ENCODE measurements around the gene ENTPD6.

The ENTPD6 gene

DNA sequence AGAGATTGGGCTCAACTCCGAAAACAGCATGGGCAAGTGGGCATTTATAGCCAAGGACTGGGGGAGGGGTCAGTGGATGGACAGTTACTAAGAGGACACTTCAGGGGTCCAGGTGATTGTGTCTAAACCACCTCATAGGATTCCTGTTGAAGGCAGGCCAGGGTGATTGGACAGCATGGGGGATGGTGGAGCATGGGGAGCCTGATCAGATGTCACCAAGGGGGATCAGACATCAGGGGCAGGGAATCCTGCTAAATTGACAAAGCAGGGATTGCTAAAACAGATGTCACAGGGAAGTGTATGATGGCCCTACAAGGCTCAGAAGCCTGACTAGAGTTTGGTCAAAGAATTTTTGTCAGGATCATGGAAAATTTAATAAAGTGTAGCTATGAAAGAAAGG lies 49.9 kb downstream of the ENTPD6 start:
- no peak overlapping the region for H3K4me3 ChIP-seq (ENCODE audit: low read depth, low read length)
- TF ChIP-seq, protein P1, sequence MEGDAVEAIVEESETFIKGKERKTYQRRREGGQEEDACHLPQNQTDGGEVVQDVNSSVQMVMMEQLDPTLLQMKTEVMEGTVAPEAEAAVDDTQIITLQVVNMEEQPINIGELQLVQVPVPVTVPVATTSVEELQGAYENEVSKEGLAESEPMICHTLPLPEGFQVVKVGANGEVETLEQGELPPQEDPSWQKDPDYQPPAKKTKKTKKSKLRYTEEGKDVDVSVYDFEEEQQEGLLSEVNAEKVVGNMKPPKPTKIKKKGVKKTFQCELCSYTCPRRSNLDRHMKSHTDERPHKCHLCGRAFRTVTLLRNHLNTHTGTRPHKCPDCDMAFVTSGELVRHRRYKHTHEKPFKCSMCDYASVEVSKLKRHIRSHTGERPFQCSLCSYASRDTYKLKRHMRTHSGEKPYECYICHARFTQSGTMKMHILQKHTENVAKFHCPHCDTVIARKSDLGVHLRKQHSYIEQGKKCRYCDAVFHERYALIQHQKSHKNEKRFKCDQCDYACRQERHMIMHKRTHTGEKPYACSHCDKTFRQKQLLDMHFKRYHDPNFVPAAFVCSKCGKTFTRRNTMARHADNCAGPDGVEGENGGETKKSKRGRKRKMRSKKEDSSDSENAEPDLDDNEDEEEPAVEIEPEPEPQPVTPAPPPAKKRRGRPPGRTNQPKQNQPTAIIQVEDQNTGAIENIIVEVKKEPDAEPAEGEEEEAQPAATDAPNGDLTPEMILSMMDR (conservative IDR thresholded peaks at IDR 0.05; ENCODE audit: low read depth, low read length): no peak
- no peak for DNase-seq (ENCODE audit: low read depth)

DNA sequence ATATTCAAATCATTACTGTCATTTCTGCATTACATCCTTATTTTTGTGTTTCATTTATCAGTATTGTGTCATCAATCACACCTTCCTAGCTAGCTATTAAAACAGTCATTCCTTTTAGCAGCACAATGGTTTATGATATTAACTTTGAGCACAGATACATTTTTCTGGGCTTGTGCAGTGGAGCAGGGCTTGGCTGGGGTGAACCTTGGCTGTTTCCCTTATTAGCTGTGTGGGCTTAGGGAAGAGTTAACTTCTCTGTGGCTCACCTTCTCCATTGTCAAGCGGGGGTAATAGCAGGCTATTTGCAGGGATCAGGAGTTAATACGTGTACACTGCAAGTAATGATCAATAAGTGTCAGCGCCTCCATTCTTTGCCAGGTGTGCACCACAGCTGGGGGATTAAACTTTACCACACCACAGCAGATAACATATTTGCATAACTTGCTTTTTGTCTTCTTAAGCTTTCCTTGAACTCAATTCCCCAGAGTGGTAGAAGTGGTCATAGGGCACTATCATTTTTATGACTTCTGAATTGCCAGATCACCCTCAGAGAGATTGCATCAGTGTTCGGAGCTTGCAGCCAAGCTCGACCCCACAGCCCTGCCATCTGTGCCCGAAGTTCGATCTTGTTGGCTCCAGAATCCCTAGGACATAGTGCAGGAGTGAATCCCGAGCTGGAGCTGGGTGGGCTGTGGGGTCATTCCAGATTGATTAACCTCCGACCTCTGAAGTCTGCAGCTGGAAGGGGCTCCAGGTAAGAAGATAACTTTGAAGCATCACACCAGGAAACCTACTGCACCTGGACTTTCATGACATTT lies 50.9 kb downstream of the ENTPD6 start:
- TF ChIP-seq, protein P1 (conservative IDR thresholded peaks at IDR 0.05; ENCODE audit: low read depth, low read length): no peak
- peak overlapping the region; percentile 91 for H3K4me3 ChIP-seq (ENCODE audit: low read depth, low read length)
- DNase-seq (ENCODE audit: low read depth): no peak

DNA sequence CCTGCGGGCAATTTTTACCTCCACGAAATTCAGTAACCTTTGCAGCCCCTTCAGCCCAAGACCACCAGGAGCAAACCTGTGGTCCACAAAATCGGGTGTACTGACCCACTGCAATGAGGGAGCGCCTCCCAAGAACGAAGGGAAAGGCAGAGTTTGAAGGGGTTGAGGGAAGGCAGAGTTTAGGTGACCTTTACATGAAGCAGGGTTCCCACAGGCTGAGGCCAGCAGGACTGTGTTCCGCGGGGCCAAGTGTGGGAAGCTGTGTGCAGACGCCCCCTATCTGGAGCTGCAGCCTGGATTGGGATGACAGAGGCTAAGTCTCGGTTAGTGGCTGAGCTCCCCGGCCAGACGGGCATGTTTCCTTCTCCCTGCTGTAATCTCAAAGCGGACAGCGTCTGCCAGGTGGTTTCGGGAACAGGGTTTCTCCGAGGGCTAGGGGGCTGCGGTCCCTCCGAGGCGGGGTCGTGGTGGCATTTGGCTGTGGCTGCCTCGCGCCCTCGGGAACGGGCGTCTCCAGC lies 51.5 kb downstream of the ENTPD6 start:
- peak; percentile 72 for DNase-seq (ENCODE audit: low read depth)
- TF ChIP-seq, protein P1 (conservative IDR thresholded peaks at IDR 0.05; ENCODE audit: low read depth, low read length): peak; percentile 62
- H3K4me3 ChIP-seq (ENCODE audit: low read depth, low read length): peak overlapping the region; percentile 91

DNA sequence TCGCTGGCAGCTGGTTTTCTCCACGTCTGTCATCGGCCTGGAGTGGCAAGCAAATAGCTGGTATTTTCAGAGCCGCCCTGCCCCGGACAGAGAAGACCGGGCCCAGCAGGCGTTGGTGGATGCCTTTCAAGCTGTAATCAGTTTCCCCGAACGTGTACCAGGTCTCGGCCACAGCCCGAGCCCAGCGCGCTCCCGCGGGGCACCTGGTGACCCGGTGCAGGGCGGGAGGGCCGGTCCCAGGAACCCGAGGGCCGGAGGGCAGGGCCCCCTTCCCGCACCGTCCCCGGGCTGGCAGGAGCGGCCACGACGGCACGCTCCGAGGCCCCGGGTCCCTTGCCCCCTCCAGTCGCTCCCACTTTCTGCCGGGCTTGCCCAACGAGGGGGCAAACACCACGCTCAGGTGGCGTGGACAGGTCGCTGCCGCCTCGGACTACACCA lies 52.0 kb downstream of the ENTPD6 start:
- TF ChIP-seq, protein P1 (conservative IDR thresholded peaks at IDR 0.05; ENCODE audit: low read depth, low read length): no peak
- H3K4me3 ChIP-seq (ENCODE audit: low read depth, low read length): peak overlapping the region; percentile 91
- peak; percentile 34 for DNase-seq (ENCODE audit: low read depth)

DNA sequence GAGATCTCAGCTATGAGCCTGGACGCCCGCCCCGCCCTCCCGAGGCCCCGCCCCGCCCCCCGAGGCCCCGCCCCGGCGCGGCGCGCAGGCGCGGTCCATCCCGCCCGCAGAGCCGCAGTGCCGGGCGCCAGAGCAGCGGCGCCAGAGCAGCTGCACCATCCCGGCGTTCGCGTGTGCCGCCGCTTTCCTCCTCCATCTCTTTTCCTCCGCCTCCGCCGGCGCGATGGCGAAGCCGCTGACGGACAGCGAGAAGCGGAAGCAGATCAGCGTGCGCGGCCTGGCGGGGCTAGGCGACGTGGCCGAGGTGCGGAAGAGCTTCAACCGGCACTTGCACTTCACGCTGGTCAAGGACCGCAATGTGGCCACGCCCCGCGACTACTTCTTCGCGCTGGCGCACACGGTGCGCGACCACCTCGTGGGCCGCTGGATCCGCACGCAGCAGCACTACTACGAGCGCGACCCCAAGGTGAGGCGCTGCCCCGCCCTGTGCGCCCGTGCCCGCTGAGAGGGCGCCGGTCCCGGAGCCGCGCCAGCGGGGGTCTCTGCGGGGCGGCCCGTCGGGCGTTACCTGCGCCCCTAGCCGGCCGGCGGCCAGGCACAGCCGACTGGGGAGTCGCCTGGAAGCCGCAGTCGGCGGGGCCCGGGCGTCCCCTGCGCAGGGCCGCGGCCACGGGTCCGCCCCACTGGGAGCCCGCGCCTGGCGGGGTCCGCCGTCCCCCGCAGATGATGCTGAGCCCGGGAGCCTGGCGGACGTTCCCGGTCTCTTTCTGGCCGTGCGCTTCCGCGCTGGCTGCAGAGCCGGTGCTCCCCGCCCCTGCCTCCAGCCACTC lies 52.7 kb downstream of the ENTPD6 start, which contains the start of gene PYGB:
Gene PYGB (plus strand): TSS at position 130 of the 830 bp plus-strand sequence. CDS start 94 bp downstream, at position 224.
- DNase-seq (ENCODE audit: low read depth): peak; percentile 87
- TF ChIP-seq, protein P1 (conservative IDR thresholded peaks at IDR 0.05; ENCODE audit: low read depth, low read length): no peak
- H3K4me3 ChIP-seq (ENCODE audit: low read depth, low read length): peak within 1 kb of the TSS; percentile 91

DNA sequence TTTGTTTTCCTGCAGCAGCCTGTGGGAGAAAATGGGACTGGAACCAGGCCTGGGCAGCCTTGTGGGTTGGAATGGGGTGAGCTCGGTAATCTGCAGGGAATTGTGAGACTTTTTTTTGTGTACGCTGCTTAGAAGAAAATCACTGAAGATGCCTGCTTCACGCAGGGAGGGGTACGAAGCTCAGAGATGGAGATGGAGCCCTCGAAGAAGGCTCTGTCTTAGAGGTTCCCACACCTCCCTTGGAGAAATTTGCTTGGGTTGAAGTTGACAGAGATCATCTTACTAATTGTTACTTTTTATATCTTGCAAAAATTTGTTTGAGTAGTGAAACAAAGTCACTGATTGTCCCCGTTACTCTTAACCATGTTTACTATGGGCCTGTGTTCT lies 53.3 kb downstream of the ENTPD6 start:
- no peak for DNase-seq (ENCODE audit: low read depth)
- peak overlapping the region; percentile 91 for H3K4me3 ChIP-seq (ENCODE audit: low read depth, low read length)
- TF ChIP-seq, protein P1 (conservative IDR thresholded peaks at IDR 0.05; ENCODE audit: low read depth, low read length): no peak
